Measurements from ENCODE around the gene TBC1D5. TPM values are rescaled to one million over a fixed set of nuclear protein-coding genes. Genes with fewer than 3 reads are reported as not detected.

TBC1D5 gene
- total RNA-seq, 3 donors from 2014 or later, result 33.1 to 56.1 (median 44.1) TPM

GRCh38 chr3:17456650-17457049 is 285.8 kb downstream of the TBC1D5 start:
- Histone ChIP-seq H3K4me3 (no peak overlapping the region), H3K9me3 (no peaks in the 10 kb centered on the region), H3K4me1 (ENCODE audit: low read depth) (no peaks in the 10 kb centered on the region), H3K36me3 (ENCODE audit: low read depth) (no peaks in the 10 kb centered on the region)
- TF ChIP-seq CTCF (IDR thresholded peaks at IDR 0.05), result no peak
- DNase-seq, result no peak
- intact Hi-C loops (cut with DNase I, micrococcal nuclease), result no loop called here
- peak; percentile 50 for ATAC-seq

- DNase-seq, result no peak
- intact Hi-C loops (cut with DNase I, micrococcal nuclease), result no loop called here
- no peak for TF ChIP-seq CTCF (IDR thresholded peaks at IDR 0.05)
- H3K36me3 ChIP-seq (ENCODE audit: low read depth), result no peaks in the 10 kb centered on the region
- no peaks in the 10 kb centered on the region for H3K9me3 ChIP-seq
- H3K4me3 ChIP-seq, result no peak overlapping the region
- no peaks in the 10 kb centered on the region for H3K4me1 ChIP-seq (ENCODE audit: low read depth)
- ATAC-seq, result no peak
Observed at GRCh38 chr3:17456046-17456445, 286.4 kb downstream of the TBC1D5 start.

- Histone ChIP-seq H3K9me3 (no peaks in the 10 kb centered on the region), H3K4me1 (ENCODE audit: low read depth) (no peaks in the 10 kb centered on the region), H3K4me3 (no peak overlapping the region), H3K36me3 (ENCODE audit: low read depth) (no peaks in the 10 kb centered on the region)
- no peak for ATAC-seq
- TF ChIP-seq CTCF (IDR thresholded peaks at IDR 0.05), result no peak
- intact Hi-C loops (cut with DNase I, micrococcal nuclease), result no loop called here
- no peak for DNase-seq
Observed at GRCh38 chr3:17444865-17445264, 297.6 kb downstream of the TBC1D5 start.

GRCh38 chr3:17443142-17443541 is 299.3 kb downstream of the TBC1D5 start:
- H3K36me3 ChIP-seq (ENCODE audit: low read depth), result no peaks in the 10 kb centered on the region
- H3K4me1 ChIP-seq (ENCODE audit: low read depth), result no peaks in the 10 kb centered on the region
- no peak for TF ChIP-seq CTCF (IDR thresholded peaks at IDR 0.05)
- intact Hi-C loops (cut with DNase I, micrococcal nuclease), result no loop called here
- no peaks in the 10 kb centered on the region for H3K9me3 ChIP-seq
- DNase-seq (no peak), ATAC-seq (no peak)
- H3K4me3 ChIP-seq, result no peak overlapping the region

GRCh38 chr3:17442332-17443049 is 299.9 kb downstream of the TBC1D5 start:
- no peaks in the 10 kb centered on the region for H3K36me3 ChIP-seq (ENCODE audit: low read depth)
- DNase-seq, result no peak
- intact Hi-C loops (cut with DNase I, micrococcal nuclease), result no loop called here

More at GRCh38 chr3:17442332-17443049, 299.9 kb downstream of the TBC1D5 start:
- H3K4me3 ChIP-seq, result no peak overlapping the region
- no peaks in the 10 kb centered on the region for H3K9me3 ChIP-seq
- TF ChIP-seq CTCF (IDR thresholded peaks at IDR 0.05), result no peak
- H3K4me1 ChIP-seq (ENCODE audit: low read depth), result no peaks in the 10 kb centered on the region
- ATAC-seq, result no peak

Measured in mucosa of descending colon (tissue), 3 donors.